ENCODE results near the gene PLCXD1.

DNA sequence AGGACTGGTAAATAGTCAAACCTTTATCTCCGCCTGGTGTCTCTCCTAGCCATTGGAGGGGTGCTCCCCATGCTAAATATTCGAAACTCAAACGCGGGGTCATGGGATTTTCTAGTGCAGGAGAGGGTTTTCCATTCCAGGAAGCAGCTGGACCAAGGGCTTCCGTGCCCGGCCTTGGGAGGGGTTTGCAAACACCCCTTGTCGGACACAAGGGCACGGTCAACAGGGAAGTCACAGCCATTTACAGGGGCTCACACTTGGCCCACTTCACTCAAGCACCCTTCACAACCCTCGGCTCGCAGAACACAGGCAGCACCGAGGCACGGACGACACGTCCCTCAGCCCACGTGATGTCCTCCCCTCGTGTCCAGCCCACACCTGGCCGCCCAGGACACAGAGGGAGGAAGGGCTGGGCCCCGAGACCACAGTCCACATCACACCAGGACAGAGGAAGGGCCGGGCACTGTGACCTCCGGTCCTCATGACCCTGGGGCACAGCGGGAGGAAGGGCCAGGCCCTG is 10.3 kb upstream of the PLCXD1 start:
- TF ChIP-seq REST (IDR thresholded peaks at IDR 0.05; ENCODE audit: low read depth) = no peak
- TF ChIP-seq TEAD4 (IDR thresholded peaks at IDR 0.05) = no peak
- no peak for TF ChIP-seq NFIC (IDR thresholded peaks at IDR 0.05)
- TF ChIP-seq ZBTB7A (IDR thresholded peaks at IDR 0.05; ENCODE audit: low read depth) = no peak
- TF ChIP-seq EP300 (IDR thresholded peaks at IDR 0.05; ENCODE audit: borderline replicate concordance) = no peak
